ENCODE data around the gene KLK13. TPM values are rescaled to one million over a fixed set of nuclear protein-coding genes. Genes with fewer than 3 reads are reported as not detected.

Gene KLK13
- total RNA-seq, 2 donors from 2014 or later, result not detected

GRCh38 chr19:51100601-51101000 is 35.7 kb upstream of the KLK13 start:
- H3K27ac ChIP-seq, result peak overlapping the region; percentile 39 to 50
- H3K4me3 ChIP-seq, result no peak overlapping the region
- no peaks in the 10 kb centered on the region for H3K27me3 ChIP-seq
- peaks cover 18% of the 10 kb centered on the region for H3K36me3 ChIP-seq
- no peaks in the 10 kb centered on the region for H3K9me3 ChIP-seq
- DNase-seq (ENCODE audit: low spot score), result no peak
- no peak for TF ChIP-seq CTCF (IDR thresholded peaks at IDR 0.05)
- H3K4me1 ChIP-seq, result peaks cover 0 to 36% of the 10 kb centered on the region in 2 donors

- Histone ChIP-seq H3K36me3 (peaks cover 18% of the 10 kb centered on the region), H3K27me3 (no peaks in the 10 kb centered on the region), H3K4me1 (peaks cover 0 to 36% of the 10 kb centered on the region in 2 donors), H3K4me3 (peak overlapping the region in 1 of 2 donors; percentile 44), H3K27ac (peak overlapping the region; percentile 25 to 60), H3K9me3 (no peaks in the 10 kb centered on the region)
- TF ChIP-seq CTCF (IDR thresholded peaks at IDR 0.05), result no peak
- no peak for DNase-seq (ENCODE audit: low spot score)
These were observed 34.1 kb upstream of the KLK13 start for GRCh38 chr19:51099047-51099382.

GRCh38 chr19:51098365-51099046 is 33.6 kb upstream of the KLK13 start:
- H3K36me3 ChIP-seq, result peaks cover 14% of the 10 kb centered on the region
- no peaks in the 10 kb centered on the region for H3K9me3 ChIP-seq
- peak overlapping the region in 1 of 2 donors; percentile 44 for H3K4me3 ChIP-seq
- peak; percentile 70 for DNase-seq (ENCODE audit: low spot score)
- no peaks in the 10 kb centered on the region for H3K27me3 ChIP-seq
- peak overlapping the region; percentile 25 to 60 for H3K27ac ChIP-seq
- TF ChIP-seq CTCF (IDR thresholded peaks at IDR 0.05), result peak in 1 of 2 donors; percentile 48
- H3K4me1 ChIP-seq, result peaks cover 0 to 36% of the 10 kb centered on the region in 2 donors

GRCh38 chr19:51097796-51098195 is 32.9 kb upstream of the KLK13 start:
- TF ChIP-seq CTCF (IDR thresholded peaks at IDR 0.05), result no peak
- Histone ChIP-seq H3K27ac (no peak overlapping the region), H3K4me1 (peaks cover 0 to 36% of the 10 kb centered on the region in 2 donors), H3K9me3 (no peaks in the 10 kb centered on the region), H3K4me3 (no peak overlapping the region), H3K27me3 (no peaks in the 10 kb centered on the region), H3K36me3 (peaks cover 8% of the 10 kb centered on the region)
- no peak for DNase-seq (ENCODE audit: low spot score)

- H3K9me3 ChIP-seq, result no peaks in the 10 kb centered on the region
- H3K36me3 ChIP-seq, result peaks cover 2% of the 10 kb centered on the region
- H3K4me1 ChIP-seq, result peaks cover 0 to 36% of the 10 kb centered on the region in 2 donors
- no peaks in the 10 kb centered on the region for H3K27me3 ChIP-seq
- no peak overlapping the region for H3K4me3 ChIP-seq
- TF ChIP-seq CTCF (IDR thresholded peaks at IDR 0.05), result peak; percentile 63 to 72
- no peak for DNase-seq (ENCODE audit: low spot score)
- no peak overlapping the region for H3K27ac ChIP-seq
These were observed 32.4 kb upstream of the KLK13 start for GRCh38 chr19:51097166-51097738.
